HG02943 (cell line): ENCODE measurements around the gene MYO5A.
"Not testable (repeated sequence)": the region's sequence is repeated elsewhere in the genome, so short reads cannot be mapped to it uniquely, and the experiment has no call there.

Experiments used
- ATAC-seq: cut with Tn5 transposase; IDR thresholded peaks from one replicate; pipeline ENCODE4 v1.9.1; 2021; ENCODE audit warnings: mild to moderate bottlenecking, low read depth, moderate library complexity; ENCODE audit not compliant: unreplicated experiment

Gene MYO5A

DNA sequence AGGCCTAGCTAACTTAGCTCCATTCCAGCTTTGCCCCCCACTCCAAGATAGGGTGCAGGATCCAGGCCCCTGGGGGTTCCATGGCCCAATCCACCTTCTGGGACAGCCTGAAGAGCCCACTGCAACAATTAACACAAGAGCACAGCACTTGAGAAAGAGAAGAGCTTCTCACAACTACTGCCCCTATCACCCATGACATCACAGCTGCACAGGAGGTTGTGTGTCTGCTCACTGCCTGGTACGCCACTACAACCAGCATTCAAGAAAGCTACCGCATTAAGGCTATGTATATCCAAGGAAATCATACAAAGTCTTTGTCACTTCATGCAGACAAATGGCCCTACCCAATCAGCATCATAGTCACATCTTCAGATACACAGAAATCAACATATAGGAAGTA lies 62.0 kb downstream of the MYO5A start:
- ATAC-seq: no peak

DNA sequence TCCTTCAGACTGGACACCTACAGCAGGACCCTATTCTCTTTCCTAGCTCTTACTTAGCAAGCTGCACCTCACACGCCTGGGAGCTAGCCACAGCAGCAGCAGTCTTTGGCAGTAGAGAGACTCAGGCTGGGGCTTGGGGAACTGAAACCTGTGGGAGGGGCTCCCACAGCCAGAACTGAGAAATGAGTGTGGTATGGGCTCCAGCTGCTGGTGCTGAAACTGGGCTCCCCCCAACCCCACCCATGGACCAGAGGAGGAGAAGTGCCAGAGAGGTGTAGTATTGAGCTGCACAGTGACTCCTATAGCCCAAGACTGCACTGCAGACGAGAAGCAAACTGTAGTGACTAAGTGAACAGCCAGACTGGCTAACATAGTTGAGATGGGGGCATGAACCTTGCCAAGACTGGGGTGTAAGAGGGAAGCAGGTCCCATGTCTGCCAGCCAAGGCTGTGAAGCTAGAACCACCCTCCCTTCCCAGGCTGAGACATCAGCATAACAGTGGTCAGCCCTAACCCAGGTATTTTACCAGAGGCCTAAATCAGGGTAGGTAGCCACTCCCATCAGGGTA lies 62.5 kb downstream of the MYO5A start:
- peak; percentile 96 for ATAC-seq

DNA sequence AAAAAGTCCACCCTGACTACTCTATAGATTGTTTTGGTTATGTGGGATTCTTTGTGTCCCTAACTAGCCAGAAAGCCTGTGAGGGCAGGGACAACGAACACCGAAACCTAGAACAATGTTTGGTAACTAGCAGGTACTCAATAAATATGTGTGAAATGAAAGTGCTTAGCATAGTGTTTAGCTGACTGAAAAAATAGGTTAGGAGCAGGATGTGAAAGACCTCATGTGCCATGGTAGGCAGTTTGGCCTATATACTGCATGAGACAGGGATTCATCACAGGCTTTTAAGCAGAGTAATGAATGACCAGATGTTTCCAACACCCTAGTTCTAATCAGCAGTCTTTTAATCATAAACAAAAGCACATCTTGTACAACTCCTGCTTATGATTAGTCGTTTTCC lies 64.2 kb downstream of the MYO5A start:
- peak; percentile 42 for ATAC-seq

DNA sequence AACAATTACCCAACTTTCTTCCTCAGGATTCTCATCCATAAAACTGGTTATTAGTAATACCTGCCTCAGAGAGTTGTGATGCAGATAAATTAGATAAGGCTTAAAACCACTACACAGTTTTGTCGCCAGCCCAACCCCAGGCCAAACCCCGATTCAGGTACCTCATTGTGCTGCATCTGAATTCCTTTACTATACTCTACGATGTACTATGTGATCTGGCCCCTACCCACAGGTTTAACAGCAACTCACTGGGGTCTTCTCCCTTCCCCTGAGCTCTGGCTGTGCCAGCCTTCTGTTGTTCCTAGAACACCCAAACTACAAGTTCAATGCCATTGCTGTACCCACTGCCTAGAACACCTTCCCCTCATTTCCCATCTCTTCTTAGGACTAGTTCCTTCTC lies 64.6 kb downstream of the MYO5A start:
- ATAC-seq: no peak

DNA sequence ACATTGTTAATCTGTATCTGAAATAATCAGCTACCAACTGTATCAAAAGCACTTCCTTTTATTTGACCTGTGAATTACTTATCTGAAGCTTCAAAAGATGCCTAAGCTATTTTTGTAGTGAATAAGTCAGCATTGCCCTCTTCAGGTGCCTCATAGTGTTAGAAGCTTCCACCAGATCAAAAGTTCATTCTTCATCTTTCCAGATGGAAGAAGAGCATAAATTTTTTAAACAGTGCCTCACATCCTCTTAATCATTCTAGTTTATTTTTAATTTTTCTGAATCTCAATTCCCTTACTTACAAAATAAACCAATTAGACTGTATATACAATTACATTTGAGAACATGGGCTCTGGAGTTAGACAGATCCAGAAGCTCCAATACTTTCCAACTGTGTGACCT lies 65.0 kb downstream of the MYO5A start:
- no peak for ATAC-seq

DNA sequence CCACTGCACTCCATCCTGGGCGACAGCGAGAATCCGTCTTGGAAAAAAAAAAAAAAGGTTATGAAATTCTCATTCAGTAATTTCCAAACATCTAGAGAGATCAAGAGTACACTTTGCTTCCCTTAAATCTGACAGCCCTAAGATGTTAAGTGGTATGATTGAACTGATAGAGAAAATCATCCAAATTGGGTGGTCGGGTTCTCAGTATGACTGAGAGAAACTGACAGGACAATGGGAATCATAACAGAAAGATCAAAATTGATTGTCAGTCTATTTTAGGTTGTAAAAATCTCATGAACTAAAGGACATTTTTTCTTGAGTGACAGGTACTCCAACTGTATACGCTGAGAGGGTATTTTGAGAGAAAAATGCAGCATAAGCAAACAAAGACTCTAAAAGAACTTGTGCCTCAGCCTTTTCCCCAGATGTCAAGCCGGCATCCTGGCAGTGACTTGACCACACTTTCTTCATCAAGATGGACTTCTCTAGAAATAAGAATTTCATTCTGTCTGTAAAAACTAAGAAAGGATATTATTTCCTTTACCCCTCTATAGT lies 65.8 kb downstream of the MYO5A start:
- ATAC-seq: no peak

GRCh38 chr15:52459701-52460100 lies 69.0 kb downstream of the MYO5A start:
- ATAC-seq: not testable (repeated sequence)

DNA sequence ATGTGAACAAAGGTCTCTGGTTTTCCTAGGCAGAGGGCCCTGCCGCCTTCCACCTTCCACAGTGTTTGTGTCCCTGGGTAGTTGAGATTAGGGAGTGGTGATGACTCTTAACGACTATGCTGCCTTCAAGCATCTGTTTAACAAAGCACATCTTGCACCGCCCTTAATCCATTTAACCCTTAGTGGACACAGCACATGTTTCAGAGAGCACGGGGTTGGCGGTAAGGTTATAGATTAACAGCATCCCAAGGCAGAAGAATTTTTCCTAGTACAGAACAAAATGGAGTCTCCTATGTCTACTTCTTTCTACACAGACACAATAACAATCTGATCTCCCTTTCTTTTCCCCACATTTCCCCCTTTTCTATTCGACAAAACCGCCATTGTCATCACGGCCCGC lies 69.4 kb downstream of the MYO5A start:
- not testable (repeated sequence) for ATAC-seq

DNA sequence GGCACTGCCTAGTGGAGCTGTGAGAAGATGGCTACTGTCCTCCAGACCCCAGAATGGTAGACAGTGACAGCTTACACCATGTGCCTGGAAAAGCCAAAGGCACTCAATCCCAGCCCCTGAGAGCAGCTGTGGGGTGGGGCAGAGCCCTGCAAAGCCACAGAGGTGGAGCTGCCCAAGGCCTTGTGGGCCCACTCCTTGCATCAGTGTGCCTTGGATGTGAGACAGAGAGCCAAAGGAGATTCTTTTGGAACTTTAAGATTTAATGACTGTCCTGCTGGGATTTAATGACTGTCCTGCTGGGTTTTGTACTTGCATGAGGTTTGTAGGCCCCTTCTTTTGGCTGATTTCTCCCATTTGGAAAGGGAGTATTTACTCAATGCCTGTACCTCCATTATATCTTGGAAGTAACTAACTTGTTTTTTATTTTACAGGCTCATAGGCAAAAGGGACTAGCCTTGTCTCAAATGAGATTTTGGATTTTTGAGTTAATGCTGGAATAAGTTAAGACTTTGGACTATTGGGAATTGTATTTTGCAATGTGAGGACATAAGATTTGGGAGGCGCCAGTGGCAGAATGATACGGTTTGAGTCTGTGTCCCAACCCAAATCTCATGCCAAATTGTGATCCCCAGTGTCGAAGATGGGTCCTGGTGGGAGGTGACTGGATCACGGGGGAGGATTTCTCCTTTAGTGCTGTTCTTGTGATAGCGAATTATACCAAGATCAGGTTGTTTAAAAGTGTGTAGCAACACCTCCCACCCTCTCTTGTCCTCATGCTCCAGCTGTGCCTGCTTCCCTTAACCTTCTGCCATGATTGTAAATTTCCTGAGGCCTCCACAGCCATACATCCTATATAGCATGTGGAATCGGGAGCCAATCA lies 80.4 kb downstream of the MYO5A start:
- no peak for ATAC-seq

GRCh38 chr15:52445954-52446353 lies 82.7 kb downstream of the MYO5A start:
- no peak for ATAC-seq

- no peak for ATAC-seq
These were observed 83.1 kb downstream of the MYO5A start for GRCh38 chr15:52445553-52445952.

DNA sequence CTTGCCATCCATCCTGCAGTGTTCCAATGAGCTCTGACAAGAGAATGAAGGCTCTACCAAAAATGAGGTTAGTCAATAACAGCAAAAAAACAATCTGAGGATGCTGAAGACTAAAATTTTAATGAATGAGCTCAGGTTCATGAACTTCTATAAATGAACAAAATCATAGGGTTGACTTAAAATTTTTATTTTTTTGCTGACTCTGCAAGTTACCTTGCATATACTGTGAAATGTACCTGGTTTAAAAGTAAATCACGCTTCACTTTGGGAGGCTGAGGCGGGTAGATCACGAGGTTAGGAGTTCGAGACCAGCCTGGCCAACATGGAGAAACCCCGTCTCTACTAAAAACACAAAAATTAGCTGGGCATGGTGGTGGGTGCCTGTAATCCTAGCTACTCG lies 85.5 kb downstream of the MYO5A start:
- ATAC-seq: not testable (repeated sequence)

GRCh38 chr15:52441841-52442240 lies 86.8 kb downstream of the MYO5A start:
- ATAC-seq: no peak

GRCh38 chr15:52440946-52441345 lies 87.7 kb downstream of the MYO5A start:
- ATAC-seq: no peak

DNA sequence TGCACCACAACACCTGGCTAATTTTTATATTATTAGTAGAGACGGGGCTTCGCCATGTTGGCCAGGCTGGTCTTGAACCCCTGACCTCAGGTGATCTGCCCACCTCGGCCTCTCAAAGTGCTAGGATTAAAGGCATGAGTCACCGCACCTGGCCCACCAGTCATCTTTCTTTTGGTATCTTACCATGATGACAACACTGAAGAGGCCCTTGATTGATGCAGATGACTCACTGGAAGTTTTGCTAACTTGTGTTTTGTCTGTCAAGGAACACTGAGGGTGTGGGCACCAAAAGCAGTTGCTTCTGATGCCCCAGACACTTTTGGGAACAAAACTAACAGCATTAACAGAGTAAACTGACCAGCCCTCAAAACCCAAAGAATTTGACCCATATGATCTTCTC lies 88.3 kb downstream of the MYO5A start:
- no peak for ATAC-seq

DNA sequence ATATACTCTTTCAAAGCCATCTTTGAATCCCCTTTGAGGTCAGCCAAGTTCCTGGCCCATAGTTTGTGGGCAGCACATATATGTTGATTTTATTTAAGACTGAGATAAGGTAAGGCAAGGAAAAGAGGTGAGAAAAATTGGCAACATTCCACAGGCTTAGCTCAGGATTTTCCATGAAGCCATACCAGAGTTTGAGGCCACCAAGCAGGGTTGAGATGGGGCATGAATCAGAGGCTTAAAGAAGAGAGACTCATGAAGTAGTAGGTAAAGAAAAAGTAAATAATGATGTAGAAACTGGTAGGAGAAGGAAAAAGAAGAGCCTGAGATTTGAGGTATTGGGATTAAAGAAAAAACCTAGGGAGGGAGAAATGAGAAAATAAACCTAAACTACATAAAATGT lies 89.2 kb downstream of the MYO5A start:
- no peak for ATAC-seq

DNA sequence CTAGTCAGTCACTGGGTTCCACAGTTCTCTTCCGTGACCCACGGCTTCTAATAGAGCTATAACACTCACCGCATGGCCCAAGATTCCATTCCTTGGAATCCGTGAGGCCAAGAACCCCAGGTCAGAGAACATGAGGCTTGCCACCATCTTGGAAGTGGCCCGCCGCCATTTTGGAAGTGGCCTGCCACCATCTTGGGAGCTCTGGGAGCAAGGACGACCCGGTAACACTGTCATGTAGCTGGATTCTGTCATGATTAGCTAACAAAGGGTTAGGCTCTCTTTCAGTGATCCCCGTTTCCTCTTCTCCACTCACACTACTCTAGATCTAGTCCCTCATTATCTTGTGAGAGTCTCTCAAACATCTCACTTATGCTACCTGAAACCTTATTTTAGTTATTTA lies 89.6 kb downstream of the MYO5A start:
- ATAC-seq: not testable (repeated sequence)

GRCh38 chr15:52438047-52438446 lies 90.6 kb downstream of the MYO5A start:
- ATAC-seq: no peak

DNA sequence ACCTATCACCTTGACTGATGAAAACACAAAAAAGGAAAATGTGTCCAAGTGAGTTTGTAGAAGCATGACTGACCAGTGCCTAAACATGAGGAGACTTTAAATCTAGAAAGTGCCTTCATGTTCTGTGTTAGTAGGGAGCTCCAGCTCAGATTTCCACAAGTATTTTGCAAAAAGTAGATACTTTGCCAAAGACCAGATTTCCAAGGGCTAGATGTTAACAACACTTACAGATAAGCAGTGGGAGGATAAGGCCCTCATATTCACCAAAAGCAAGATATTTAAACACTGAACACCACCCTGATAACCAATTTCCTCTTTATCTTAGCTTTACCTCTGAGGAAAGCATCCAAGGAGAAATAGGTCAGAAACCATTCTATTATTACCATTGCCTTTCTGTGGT lies 91.0 kb downstream of the MYO5A start:
- ATAC-seq: no peak

DNA sequence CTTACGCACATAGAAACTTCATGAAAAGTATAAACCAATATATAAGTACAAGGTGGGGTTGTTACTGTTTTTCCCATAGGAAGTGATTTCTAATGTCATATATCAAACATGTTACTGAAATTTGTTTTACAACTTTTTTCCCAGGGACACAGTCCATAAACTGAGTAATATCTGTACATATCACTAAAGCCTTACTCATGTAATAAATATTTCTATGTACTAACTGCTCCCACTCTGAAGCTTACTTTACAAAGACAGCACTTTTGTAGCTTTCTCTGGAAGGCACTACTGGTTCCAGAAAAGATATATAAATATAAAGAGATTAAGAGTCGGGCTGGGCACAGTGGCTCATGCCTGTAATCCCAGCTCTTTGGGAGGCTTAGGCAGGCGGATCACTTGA lies 91.7 kb downstream of the MYO5A start:
- no peak for ATAC-seq

- ATAC-seq: no peak
These were observed 93.8 kb downstream of the MYO5A start for GRCh38 chr15:52434885-52435284.

GRCh38 chr15:52428297-52428696 lies 100.4 kb downstream of the MYO5A start:
- ATAC-seq: no peak
